Muscle of leg (tissue), 11 donors: ENCODE data around the gene ARL2. TPM values are rescaled to one million over a fixed set of nuclear protein-coding genes. Genes with fewer than 3 reads are reported as not detected.

Source experiments
- DNase-seq: peaks from one replicate; pipeline ENCODE4 v3.0.0; 2013
- H3K27ac ChIP-seq: one replicate; pipeline ENCODE4 v1.5.1; 2013; ENCODE audit warnings: mild to moderate bottlenecking, low read length, control low read depth
- H3K27me3 ChIP-seq: one replicate; pipeline ENCODE4 v1.6.1; 2013; ENCODE audit warnings: low read length; ENCODE audit not compliant: control insufficient read depth, insufficient read depth
- H3K36me3 ChIP-seq: one replicate; pipeline ENCODE4 v1.6.1; 2013; ENCODE audit warnings: low read length; ENCODE audit not compliant: control insufficient read depth, insufficient read depth
- H3K4me1 ChIP-seq: one replicate; pipeline ENCODE4 v1.6.1; 2013; ENCODE audit warnings: low read length; ENCODE audit not compliant: control insufficient read depth, insufficient read depth
- H3K4me3 ChIP-seq: one replicate; pipeline ENCODE4 v1.5.1; 2013; ENCODE audit warnings: low read length, control low read depth
- H3K9me3 ChIP-seq: replicated peaks from 2 replicates; pipeline ENCODE4 v1.6.1; 2013; ENCODE audit warnings: low read depth, low read length; ENCODE audit not compliant: control insufficient read depth
- WGBS: methylation state at CpG from one replicate; pipeline ENCODE4 v1.1.5; 2013; ENCODE audit warnings: missing lambda C conversion rate; ENCODE audit not compliant: insufficient coverage; 5-methylcytosine and 5-hydroxymethylcytosine counted together
- polyA plus RNA-seq, 8 donors: library from polyadenylated mRNA; unstranded; fragments of 120-200 nt; gene quantifications; one replicate each; pipeline versions ENCODE4 v1.2.1 to v1.2.3, GENCODE V29; 2013; ENCODE audit warnings: inconsistent platforms in 1 of 8, low replicate concordance in 1 of 8; ENCODE audit not compliant: insufficient read length in 8 of 8, insufficient read depth in 1 of 8
- total RNA-seq: library from RNA; stranded (reverse); fragments of 120-200 nt; gene quantifications from one replicate; pipeline ENCODE4 v1.2.4, GENCODE V29; 2013

ARL2 gene
- total and polyA plus RNA-seq, 9 donors = 80.5 to 101 (median 86.9) TPM

DNA sequence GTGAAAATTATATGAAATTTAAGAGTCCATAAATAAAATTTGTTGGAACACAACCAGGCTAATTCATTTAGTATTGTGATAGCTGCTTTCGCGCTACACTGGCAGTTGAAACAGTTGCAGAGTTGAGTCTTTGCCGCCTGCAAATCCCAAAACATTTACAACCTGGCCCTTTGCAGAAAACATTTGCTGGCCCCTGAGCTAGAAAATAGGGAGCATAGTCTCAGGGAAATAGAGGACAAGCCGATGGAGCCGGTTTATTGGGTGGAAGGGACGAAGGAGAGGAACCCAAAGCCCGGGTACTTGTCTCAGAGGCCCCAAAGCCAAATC is 26.5 kb downstream of the ARL2 start:
- H3K36me3 ChIP-seq = peaks cover 57% of the 10 kb centered on the region
- H3K4me1 ChIP-seq = peaks cover 31% of the 10 kb centered on the region
- peak overlapping the region; percentile 81 for H3K4me3 ChIP-seq
- no peaks in the 10 kb centered on the region for H3K9me3 ChIP-seq
- WGBS = 0% methylated on average over 4 of the region's 7 CpGs
- DNase-seq = no peak
- H3K27ac ChIP-seq = peak overlapping the region; percentile 99
- no peaks in the 10 kb centered on the region for H3K27me3 ChIP-seq

DNA sequence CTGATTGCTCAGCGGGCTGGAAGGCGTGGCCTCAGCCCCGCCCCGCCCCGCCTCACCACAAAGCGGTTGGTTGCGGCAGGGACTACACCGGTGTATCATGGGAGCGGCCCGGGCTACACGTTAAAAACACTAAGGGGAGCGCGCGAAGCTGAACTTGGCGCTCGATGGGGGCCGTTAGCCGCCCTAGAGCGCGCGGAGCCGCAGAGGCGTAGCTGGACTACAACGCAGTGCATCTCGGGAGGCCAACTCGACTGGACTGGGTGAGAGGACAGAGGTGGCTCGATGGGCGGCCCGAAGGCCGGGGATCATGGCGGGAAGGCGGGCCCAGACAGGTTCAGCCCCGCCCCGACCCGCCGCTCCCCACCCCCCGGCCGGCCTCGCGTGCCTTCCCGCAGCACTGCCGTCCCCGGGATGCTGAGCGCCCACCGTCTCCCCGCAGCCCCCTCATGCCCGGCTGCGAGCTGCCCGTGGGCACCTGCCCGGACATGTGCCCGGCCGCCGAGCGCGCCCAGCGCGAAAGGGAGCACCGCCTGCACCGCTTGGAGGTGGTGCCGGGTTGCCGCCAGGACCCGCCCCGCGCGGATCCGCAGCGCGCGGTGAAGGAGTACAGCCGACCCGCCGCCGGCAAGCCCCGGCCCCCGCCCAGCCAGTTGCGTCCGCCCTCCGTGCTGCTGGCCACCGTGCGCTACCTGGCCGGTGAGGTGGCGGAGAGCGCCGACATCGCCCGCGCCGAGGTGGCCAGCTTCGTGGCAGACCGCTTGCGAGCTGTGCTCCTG is 27.1 kb downstream of the ARL2 start, which contains the start of gene SAC3D1:
Gene SAC3D1 (plus strand): TSS at position 364 of the 776 bp plus-strand sequence. CDS start 83 bp downstream, at position 447.
- Histone ChIP-seq H3K36me3 (peaks cover 57% of the 10 kb centered on the region), H3K27me3 (no peaks in the 10 kb centered on the region), H3K4me3 (peak within 1 kb of the TSS; percentile 81), H3K9me3 (no peaks in the 10 kb centered on the region), H3K27ac (peak within 1 kb of the TSS; percentile 99), H3K4me1 (peaks cover 31% of the 10 kb centered on the region)
- peak; percentile 96 for DNase-seq
- WGBS = under 1% methylated on average over 86 of the region's 91 CpGs

DNA sequence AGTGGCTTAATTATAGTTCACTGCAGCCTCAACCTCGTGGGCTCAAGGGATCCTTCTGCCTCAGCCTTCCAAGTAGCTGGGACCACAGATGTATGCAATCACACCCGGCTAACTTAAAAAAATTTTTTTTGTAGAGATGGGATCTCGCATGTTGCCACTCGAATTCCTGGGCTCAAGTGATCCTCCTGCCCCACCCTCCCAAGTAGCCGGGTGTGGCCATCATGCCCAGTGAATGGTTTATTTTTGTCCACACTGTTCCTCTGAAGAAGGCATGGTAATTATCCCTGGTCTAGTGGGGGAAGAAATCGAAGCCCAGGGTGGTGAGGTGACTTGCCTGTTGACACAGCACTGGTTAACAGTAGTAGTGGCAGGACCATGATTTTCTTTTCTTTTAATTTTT is 28.9 kb downstream of the ARL2 start:
- no peaks in the 10 kb centered on the region for H3K9me3 ChIP-seq
- WGBS = 80% methylated on average over 1 of the region's 6 CpGs
- no peak for DNase-seq
- no peak overlapping the region for H3K27ac ChIP-seq
- H3K4me3 ChIP-seq = no peak overlapping the region
- H3K36me3 ChIP-seq = peaks cover 49% of the 10 kb centered on the region
- no peaks in the 10 kb centered on the region for H3K27me3 ChIP-seq
- H3K4me1 ChIP-seq = peaks cover 39% of the 10 kb centered on the region

DNA sequence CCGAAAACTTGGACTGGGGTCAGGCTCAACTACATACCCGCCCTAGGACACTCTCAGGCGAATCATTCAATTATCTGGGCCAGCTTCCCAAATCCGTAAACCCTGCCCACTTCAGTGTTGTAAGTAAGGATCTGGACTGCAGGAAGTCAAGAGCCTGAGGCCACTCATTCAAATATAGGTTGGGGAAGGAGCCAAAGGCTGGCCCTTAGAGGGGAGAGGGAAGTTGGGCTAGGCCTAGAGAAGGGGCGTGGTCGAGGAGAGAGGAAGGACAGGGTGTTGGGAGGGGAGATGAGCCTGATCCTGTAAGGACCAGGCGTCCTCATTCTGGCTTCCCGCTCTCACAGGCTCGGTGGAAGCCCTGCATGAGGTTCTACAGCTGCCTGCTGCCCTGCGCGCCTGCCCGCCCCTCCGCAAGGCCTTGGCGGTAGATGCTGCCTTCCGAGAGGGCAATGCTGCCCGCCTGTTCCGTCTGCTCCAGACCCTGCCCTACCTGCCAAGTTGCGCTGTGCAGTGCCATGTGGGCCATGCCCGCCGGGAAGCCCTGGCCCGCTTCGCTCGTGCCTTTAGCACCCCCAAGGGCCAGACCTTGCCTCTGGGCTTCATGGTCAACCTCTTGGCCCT is 30.0 kb downstream of the ARL2 start:
- Histone ChIP-seq H3K4me3 (no peak overlapping the region), H3K4me1 (peaks cover 44% of the 10 kb centered on the region), H3K27me3 (peaks cover 4% of the 10 kb centered on the region), H3K9me3 (no peaks in the 10 kb centered on the region), H3K27ac (peak overlapping the region; percentile 32), H3K36me3 (peaks cover 40% of the 10 kb centered on the region)
- WGBS = 84% methylated on average over 18 of the region's 23 CpGs
- DNase-seq = peak; percentile 90

DNA sequence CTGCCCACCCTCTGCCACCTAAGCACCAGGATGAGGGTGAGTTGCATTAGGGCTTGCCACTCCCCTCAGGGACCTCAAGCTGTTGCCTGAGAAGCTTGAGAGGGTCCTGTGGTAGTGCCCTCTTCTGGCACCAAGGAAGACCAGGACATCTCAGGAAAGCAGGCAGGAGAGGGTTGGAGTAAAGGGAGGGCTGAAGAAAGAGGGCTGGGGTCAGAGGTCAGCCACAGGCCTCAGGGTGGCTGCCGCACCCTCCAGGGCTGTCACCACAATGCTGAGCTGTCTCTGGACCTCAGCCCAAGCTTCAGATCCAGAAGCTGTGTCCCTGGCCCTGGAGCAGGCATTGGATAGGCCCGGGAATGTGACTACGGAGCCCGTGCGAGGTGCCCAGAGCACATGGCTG is 31.1 kb downstream of the ARL2 start:
- Histone ChIP-seq H3K27ac (no peak overlapping the region), H3K36me3 (peaks cover 35% of the 10 kb centered on the region), H3K27me3 (peaks cover 4% of the 10 kb centered on the region), H3K4me1 (peaks cover 44% of the 10 kb centered on the region), H3K9me3 (no peaks in the 10 kb centered on the region), H3K4me3 (no peak overlapping the region)
- DNase-seq = no peak
- 86% methylated on average over 5 of the region's 5 CpGs for WGBS

DNA sequence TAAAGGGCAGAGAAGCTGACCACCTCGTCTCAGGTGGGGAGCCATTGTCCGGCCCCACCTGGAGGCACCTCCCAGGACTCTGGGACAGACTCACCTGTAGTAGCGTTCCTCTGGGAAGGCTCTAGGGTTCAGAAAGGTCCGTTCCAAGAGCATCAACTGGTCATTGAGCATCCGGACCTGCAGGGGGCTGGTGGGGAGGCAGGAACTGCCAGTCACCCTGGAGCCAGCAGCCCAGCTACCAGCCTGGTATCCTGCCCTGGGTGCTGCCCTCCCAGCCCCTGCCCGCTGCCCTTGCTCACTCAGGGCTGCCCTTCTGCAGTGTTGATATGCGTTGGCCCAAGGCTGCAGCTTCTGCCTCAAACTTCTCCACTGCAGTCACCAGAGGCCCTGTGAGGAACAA is 31.8 kb downstream of the ARL2 start:
- no peaks in the 10 kb centered on the region for H3K9me3 ChIP-seq
- no peak overlapping the region for H3K4me3 ChIP-seq
- no peak overlapping the region for H3K27ac ChIP-seq
- peaks cover 35% of the 10 kb centered on the region for H3K36me3 ChIP-seq
- no peak for DNase-seq
- peaks cover 38% of the 10 kb centered on the region for H3K4me1 ChIP-seq
- peaks cover 4% of the 10 kb centered on the region for H3K27me3 ChIP-seq
- 80% methylated on average over 7 of the region's 7 CpGs for WGBS

DNA sequence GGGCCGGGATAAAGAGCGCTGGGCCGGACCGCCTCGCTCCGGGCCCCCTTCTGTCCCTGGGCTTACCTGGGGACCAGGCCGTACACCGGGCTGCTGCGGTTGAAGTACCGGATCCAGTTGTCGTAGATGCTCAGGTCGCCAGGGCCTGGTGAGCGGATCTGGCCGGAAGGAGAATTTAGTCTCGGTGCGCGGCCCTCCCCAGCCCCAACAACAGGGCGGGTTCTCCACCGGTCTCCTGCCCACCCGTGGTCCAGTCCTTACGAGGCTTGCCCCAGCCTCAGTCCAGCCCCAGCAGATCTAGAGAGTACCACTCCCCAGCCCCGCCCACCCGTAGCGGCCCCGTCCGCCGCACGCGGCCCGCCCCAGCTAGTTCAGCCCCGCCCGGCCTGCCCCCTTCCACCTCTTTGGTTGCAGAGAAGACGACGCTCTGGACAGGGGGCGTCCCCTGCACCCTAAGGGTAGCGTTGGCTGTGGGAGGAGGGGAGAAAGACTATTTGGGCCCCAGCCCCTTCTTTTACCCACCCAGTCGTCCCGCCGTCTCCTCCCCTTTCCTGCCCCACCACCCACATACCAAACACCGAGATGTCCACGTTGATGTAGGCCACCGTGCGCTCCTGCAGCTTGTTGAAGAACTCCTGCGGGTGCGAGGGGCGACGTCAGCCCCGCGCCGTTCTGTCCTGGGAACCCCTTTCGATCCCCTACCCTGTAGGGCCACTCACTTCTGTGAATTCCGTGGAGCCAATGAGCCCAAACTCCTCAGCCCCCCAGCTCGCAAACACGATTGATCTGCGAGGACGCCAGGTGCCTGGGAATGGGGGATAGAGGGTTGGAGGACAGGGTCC is 33.8 kb downstream of the ARL2 start:
- H3K36me3 ChIP-seq = peaks cover 35% of the 10 kb centered on the region
- peak; percentile 42 for DNase-seq
- H3K4me1 ChIP-seq = peaks cover 30% of the 10 kb centered on the region
- peak overlapping the region; percentile 38 for H3K4me3 ChIP-seq
- H3K9me3 ChIP-seq = no peaks in the 10 kb centered on the region
- H3K27ac ChIP-seq = peak overlapping the region; percentile 2
- 4% methylated on average over 38 of the region's 56 CpGs for WGBS
- H3K27me3 ChIP-seq = peaks cover 4% of the 10 kb centered on the region

DNA sequence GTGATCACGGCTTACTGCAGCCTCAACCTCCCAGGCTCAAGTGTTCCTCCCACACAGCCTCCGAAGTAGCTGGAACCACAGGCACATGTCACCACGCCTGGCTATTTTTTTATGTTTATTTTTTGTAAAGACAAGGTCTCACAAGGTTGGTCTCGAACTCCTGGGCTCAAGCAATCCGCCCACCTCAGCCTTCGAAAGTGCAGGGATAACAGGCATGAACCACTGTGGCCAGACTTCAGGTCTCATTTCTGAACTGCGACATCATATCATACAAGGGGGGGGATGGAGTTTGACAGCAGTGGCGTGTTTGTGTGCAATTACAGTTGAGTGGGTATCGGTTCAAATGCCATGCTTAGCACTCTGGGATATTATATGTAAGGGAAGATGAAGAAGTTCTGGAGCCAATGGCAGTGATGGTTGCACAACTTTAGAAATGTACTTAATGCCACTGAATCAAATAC is 37.5 kb downstream of the ARL2 start:
- no peak for DNase-seq
- no peak overlapping the region for H3K27ac ChIP-seq
- peaks cover 2% of the 10 kb centered on the region for H3K36me3 ChIP-seq
- peaks cover 6% of the 10 kb centered on the region for H3K27me3 ChIP-seq
- peaks cover 13% of the 10 kb centered on the region for H3K4me1 ChIP-seq
- WGBS = 85% methylated on average over 4 of the region's 9 CpGs
- H3K9me3 ChIP-seq = no peaks in the 10 kb centered on the region
- no peak overlapping the region for H3K4me3 ChIP-seq

DNA sequence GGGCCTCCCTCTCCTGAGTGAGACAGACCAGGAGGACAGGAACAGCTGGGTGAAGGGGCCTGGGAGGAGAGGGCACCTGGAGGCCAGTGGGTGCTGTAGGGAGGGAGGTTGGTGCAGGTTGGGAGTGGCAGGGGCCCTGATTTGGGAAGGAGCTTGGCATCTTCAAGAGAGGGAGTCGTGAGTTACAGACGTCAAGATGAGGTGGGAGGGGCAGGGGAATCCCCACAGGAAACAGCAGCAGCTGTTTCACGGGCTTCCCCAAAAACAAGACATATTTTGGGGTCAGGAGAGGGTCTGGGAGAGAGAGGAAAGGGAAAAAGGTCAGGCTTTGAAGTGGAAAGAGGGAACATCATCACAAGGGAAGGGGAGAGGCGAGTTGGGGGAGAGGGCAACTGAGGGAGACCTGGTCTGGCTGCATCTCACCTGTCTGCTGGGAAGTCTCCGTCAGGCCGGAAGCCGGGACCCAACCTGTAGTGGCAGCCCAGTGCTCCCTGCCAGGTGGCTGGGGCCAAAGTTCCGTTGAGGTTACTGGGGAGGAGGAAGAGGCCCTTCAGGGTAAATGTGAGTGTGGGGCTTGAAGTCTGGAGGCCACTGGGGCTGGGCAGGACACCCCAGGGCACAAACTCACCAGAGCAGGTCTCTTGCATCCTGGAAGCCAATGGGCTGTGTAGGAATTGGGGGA is 40.0 kb downstream of the ARL2 start:
- Histone ChIP-seq H3K9me3 (no peaks in the 10 kb centered on the region), H3K36me3 (no peaks in the 10 kb centered on the region), H3K27ac (no peak overlapping the region), H3K4me3 (no peak overlapping the region), H3K4me1 (no peaks in the 10 kb centered on the region), H3K27me3 (peaks cover 2% of the 10 kb centered on the region)
- WGBS = 35% methylated on average over 8 of the region's 8 CpGs
- no peak for DNase-seq
